Gastrocnemius medialis (tissue), 4 donors: Measurements from ENCODE around the gene SMAD1.

ENCODE experiments used
- CTCF ChIP-seq, 5 experiments: fragments of 450-650 bp in 3 of 5; fragments of 200-600 bp in 2 of 5; sonication (generic) in 2 of 5; IDR thresholded peaks in 4 of 5; conservative IDR thresholded peaks in 1 of 5; 1 replicate in 4 of 5; 2 replicates in 1 of 5; pipeline ENCODE4 v1.5.1; 2016 to 2019; ENCODE audit warnings: antibody characterized with exemption in 5 of 5, mild to moderate bottlenecking in 3 of 5, moderate library complexity in 3 of 5
- POLR2A ChIP-seq, 2 donors: fragments of 450-650 bp; IDR thresholded peaks; one replicate each; pipeline ENCODE4 v1.6.1; 2017; ENCODE audit warnings: antibody characterized with exemption in 2 of 2, mild to moderate bottlenecking in 2 of 2, moderate library complexity in 2 of 2

GRCh38 chr4:145501051-145501660 is 19.5 kb downstream of the SMAD1 start:
- TF ChIP-seq CTCF (IDR thresholded peaks at IDR 0.05 in 4 of 5, conservative IDR thresholded peaks at IDR 0.05 in 1 of 5) (no peak), POLR2A (IDR thresholded peaks at IDR 0.05) (no peak)
